Lower lobe of right lung (tissue), 2 donors: ENCODE measurements around the gene EIF2B1. TPM values are rescaled to one million over a fixed set of nuclear protein-coding genes. Genes with fewer than 3 reads are reported as not detected.

ENCODE experiments used
- ATAC-seq, 2 donors: fragments of 200-7000 bp; cut with Tn5 transposase; one replicate each; pipeline ENCODE4 v1.9.1; 2020 to 2022; ENCODE audit warnings: mild to moderate bottlenecking in 2 of 2, moderate library complexity in 2 of 2
- DNase-seq: peaks from one replicate; pipeline ENCODE4 v3.0.0-alpha.2; 2020
- H3K27ac ChIP-seq: fragments of 200-600 bp; one replicate; pipeline ENCODE4 v1.8.0; 2022
- H3K27me3 ChIP-seq: fragments of 200-600 bp; one replicate; pipeline ENCODE4 v1.8.0; 2022; ENCODE audit warnings: low read depth
- H3K36me3 ChIP-seq: fragments of 200-600 bp; one replicate; pipeline ENCODE4 v1.8.0; 2022; ENCODE audit warnings: mild to moderate bottlenecking
- H3K4me1 ChIP-seq: fragments of 200-600 bp; one replicate; pipeline ENCODE4 v1.8.0; 2022
- H3K4me3 ChIP-seq: fragments of 200-600 bp; one replicate; pipeline ENCODE4 v1.8.0; 2022; ENCODE audit warnings: mild to moderate bottlenecking
- H3K9me3 ChIP-seq: fragments of 200-600 bp; one replicate; pipeline ENCODE4 v1.8.0; 2022
- intact Hi-C: fragments of 100-400 bp; cut with DNase I; formaldehyde crosslinking; loops from one replicate; pipeline ENCODE4 v1.11.0; 2022
- total RNA-seq: library from RNA; stranded (reverse); fragmentation: NEBNext Ultra II Directional; extraction: Animal tissue kit (Norgen Biotek cat#: 25700); gene quantifications from one replicate; pipeline ENCODE4 v1.2.1, GENCODE V29; 2021
- TF ChIP-seq, protein P1 (sequence below): fragments of 200-600 bp; IDR thresholded peaks from one replicate; pipeline ENCODE4 v1.8.0; 2022; ENCODE audit warnings: antibody characterized with exemption, mild to moderate bottlenecking
- donor health status: DM: no; HTN: yes; CAD: no; lungs with severe emphysema.

EIF2B1 gene
- total RNA-seq, 1 donor from 2014 or later = 41.4 TPM

DNA sequence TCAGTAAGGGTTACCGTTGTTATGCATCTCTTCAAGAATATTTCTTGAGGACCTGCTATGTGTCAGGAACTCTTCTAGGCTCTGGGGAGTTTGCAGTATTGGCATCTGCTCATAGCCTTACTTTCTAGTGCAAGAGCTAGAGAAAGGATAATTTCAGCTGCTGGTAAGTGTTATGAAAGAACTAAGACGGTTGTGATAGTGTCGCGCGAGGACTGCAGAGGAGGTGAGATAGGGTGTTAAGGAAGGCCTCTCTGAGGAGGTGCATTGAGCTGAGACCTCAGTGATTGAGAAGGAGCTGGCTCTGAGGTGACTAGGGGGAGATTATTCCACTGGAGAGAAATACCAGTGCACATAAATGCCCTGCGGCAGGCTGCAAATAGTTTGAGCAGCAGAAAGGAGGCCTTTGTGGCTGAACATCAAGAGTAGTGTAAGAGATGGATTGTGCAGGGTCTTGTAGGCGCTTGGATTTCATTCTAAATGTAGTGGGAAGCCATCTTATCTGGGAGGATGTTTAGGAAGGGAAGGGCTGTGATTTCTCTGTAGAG is 30.8 kb downstream of the EIF2B1 start:
- ATAC-seq (no peak), DNase-seq (no peak)
- no peaks in the 10 kb centered on the region for H3K9me3 ChIP-seq
- intact Hi-C loops = no loop called here
- no peaks in the 10 kb centered on the region for H3K27me3 ChIP-seq
- H3K27ac ChIP-seq = peak overlapping the region; percentile 89
- H3K4me3 ChIP-seq = peak overlapping the region; percentile 100
- H3K36me3 ChIP-seq = peaks cover 55% of the 10 kb centered on the region
- H3K4me1 ChIP-seq = peaks cover 20% of the 10 kb centered on the region
- TF ChIP-seq, protein P1, sequence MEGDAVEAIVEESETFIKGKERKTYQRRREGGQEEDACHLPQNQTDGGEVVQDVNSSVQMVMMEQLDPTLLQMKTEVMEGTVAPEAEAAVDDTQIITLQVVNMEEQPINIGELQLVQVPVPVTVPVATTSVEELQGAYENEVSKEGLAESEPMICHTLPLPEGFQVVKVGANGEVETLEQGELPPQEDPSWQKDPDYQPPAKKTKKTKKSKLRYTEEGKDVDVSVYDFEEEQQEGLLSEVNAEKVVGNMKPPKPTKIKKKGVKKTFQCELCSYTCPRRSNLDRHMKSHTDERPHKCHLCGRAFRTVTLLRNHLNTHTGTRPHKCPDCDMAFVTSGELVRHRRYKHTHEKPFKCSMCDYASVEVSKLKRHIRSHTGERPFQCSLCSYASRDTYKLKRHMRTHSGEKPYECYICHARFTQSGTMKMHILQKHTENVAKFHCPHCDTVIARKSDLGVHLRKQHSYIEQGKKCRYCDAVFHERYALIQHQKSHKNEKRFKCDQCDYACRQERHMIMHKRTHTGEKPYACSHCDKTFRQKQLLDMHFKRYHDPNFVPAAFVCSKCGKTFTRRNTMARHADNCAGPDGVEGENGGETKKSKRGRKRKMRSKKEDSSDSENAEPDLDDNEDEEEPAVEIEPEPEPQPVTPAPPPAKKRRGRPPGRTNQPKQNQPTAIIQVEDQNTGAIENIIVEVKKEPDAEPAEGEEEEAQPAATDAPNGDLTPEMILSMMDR = no peak

DNA sequence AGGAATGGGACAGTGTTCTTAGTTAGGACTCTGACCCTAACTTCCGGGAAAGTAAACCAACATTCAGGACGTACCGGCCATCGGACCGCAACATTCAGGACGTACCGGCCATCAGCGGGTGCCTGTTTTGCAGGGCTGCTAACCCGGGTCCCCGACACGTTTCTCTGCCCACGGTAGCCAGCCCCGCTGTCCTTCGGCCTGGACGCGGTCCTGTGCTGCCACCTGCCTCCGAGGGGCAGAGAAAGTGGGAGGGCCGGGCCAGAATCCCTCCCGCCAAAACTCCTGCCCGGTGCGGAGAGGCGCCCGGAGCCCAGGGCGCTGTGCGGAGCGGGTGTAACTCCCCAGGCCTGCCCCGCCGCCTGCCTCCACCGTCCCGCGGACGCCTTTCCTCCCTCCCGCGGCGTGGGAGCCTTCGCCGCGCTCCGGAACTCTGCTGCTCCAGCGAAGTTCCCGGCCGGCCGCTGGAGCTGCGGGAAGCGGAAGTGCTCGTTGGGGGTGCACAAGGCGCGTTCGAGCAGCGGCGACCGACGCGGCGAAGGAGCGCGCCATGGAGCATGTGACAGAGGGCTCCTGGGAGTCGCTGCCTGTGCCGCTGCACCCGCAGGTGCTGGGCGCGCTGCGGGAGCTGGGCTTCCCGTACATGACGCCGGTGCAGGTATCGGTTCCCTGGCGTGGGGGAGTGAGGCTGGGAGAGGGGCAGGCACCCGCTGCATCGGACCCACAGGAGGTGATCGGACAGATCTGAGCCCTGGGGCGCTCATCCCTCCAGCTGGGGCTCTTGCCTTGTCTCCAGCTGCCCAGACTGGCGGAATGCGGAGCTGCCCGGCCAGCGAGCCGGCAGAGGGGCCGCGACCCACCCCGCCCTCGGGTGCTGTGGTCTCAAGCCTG is 31.6 kb downstream of the EIF2B1 start, which contains the start of gene DDX55:
TSS of gene DDX55 (plus strand) at position 498 of the 888 bp plus-strand sequence. CDS start at position 548, 50 bp downstream.
- Histone ChIP-seq H3K27me3 (no peaks in the 10 kb centered on the region), H3K9me3 (no peaks in the 10 kb centered on the region), H3K27ac (peak within 1 kb of the TSS; percentile 89), H3K4me1 (peaks cover 20% of the 10 kb centered on the region), H3K36me3 (peaks cover 55% of the 10 kb centered on the region), H3K4me3 (peak within 1 kb of the TSS; percentile 100)
- TF ChIP-seq, protein P1 = peak; percentile 51
- intact Hi-C loops = no loop called here
- peak; percentile 91 for DNase-seq
- peak; percentile 98 to 99 for ATAC-seq

DNA sequence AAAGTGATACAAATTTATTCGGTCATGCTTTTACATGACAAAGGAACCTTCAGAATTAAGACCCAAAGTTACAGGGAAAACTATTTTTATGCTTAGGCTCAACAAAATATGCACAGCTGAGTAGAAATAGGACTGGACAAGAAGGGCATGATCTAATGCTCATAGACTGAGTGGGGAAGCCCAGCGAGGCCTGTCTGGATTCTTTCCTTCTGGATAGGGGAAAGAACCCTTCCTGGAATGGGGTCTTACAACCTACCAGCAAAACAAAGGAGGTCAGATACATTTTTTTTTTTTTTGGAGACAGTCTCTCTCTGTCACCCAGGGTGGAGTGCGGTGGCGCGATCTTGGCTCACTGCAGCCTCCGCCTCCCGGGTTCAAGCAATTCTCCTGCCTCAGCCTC is 33.8 kb downstream of the EIF2B1 start:
- H3K27me3 ChIP-seq = no peaks in the 10 kb centered on the region
- ATAC-seq (no peak), DNase-seq (no peak)
- intact Hi-C loops = no loop called here
- H3K4me1 ChIP-seq = peaks cover 20% of the 10 kb centered on the region
- no peak overlapping the region for H3K4me3 ChIP-seq
- TF ChIP-seq, protein P1 = no peak
- H3K27ac ChIP-seq = no peak overlapping the region
- peaks cover 55% of the 10 kb centered on the region for H3K36me3 ChIP-seq
- H3K9me3 ChIP-seq = no peaks in the 10 kb centered on the region

DNA sequence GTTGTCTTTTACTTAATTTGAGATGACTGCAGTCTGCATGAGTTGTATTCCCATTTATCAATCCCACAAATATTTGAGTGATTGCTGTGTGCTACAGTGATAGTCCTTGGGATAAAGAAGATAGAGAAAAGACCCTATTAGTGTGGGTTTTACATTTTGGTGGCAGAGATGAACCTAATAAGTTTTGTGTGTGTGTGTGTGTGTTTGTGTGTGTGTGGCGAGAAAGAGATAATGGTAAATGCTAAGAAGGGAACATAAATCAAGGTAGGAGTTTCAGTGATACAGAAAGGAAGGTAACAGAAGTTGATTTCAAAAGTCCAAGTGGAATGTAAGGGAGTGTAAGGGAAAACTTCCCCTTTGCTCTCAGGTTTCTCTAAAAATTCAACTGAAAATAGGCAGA is 34.2 kb downstream of the EIF2B1 start:
- Histone ChIP-seq H3K4me1 (peaks cover 20% of the 10 kb centered on the region), H3K4me3 (no peak overlapping the region), H3K27ac (no peak overlapping the region), H3K9me3 (no peaks in the 10 kb centered on the region), H3K36me3 (peaks cover 55% of the 10 kb centered on the region), H3K27me3 (no peaks in the 10 kb centered on the region)
- intact Hi-C loops = no loop called here
- TF ChIP-seq, protein P1 = no peak
- ATAC-seq (no peak), DNase-seq (no peak)

DNA sequence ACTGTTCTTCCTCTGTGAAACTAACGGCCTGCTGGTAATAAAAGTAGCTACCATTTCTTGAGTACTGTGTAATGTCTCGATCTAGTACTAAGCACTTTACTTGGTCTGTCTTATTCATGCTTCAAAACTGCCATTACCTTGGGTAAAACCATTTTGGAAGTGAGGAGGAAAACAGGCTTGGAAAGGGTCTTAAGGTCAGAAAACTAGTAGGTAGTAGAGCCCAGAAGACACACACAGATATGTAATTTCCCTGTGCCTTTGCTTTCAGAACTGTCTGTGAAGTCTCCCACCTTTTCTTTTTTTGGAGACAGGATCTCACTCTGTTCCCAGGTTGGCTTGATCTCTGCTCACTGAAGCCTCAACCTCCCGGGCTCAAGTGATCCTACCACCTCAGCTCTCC is 35.0 kb downstream of the EIF2B1 start:
- Histone ChIP-seq H3K36me3 (peaks cover 57% of the 10 kb centered on the region), H3K27ac (no peak overlapping the region), H3K4me3 (no peak overlapping the region), H3K9me3 (no peaks in the 10 kb centered on the region), H3K4me1 (peaks cover 17% of the 10 kb centered on the region), H3K27me3 (no peaks in the 10 kb centered on the region)
- TF ChIP-seq, protein P1 = no peak
- no peak for ATAC-seq
- intact Hi-C loops = no loop called here
- no peak for DNase-seq
